ENCODE measurements around the gene SLC7A11.

Gene SLC7A11

GRCh38 chr4:138229160-138229559, 13.0 kb downstream of the SLC7A11 start:
- Histone ChIP-seq H3K79me2 (ENCODE audit: control insufficient read depth, insufficient read depth, low read length) (no peaks in the 10 kb centered on the region), H3K23ac (ENCODE audit: low read length) (no peak overlapping the region), H3K27ac (ENCODE audit: low read depth, low read length) (no peak overlapping the region), H4K5ac (ENCODE audit: low read length) (no peak overlapping the region), H3K4me2 (ENCODE audit: low read length) (no peak overlapping the region), H3K9ac (ENCODE audit: low read length) (no peak overlapping the region), H4K8ac (ENCODE audit: low read depth, low read length) (no peak overlapping the region), H3K56ac (ENCODE audit: low read length) (no peak overlapping the region), H3K4me3 (ENCODE audit: low read length) (no peak overlapping the region), H3K4me1 (ENCODE audit: control insufficient read depth, low read depth, low read length) (no peaks in the 10 kb centered on the region), H3K36me3 (ENCODE audit: control insufficient read depth, insufficient read depth, low read length) (no peaks in the 10 kb centered on the region), H3K79me1 (ENCODE audit: low read length) (no peaks in the 10 kb centered on the region), H3K4ac (ENCODE audit: low read depth, low read length) (no peak overlapping the region), H3K18ac (ENCODE audit: low read length) (no peak overlapping the region), H2BK15ac (replicated peaks; ENCODE audit: low read depth) (no peak overlapping the region), H3K27me3 (ENCODE audit: insufficient read depth, low read length, poor library complexity) (no peaks in the 10 kb centered on the region), H2AK5ac (ENCODE audit: low read length) (no peak overlapping the region), H2BK5ac (ENCODE audit: low read length) (no peak overlapping the region), H2BK120ac (ENCODE audit: low read depth, low read length) (no peak overlapping the region)
- no CpG with 5 or more reads among the region's 2 CpGs for WGBS (ENCODE audit: extremely low coverage, insufficient coverage, low lambda C conversion rate)
- no peak for DNase-seq

- Histone ChIP-seq H3K9ac (ENCODE audit: low read length) (no peak overlapping the region), H2BK5ac (ENCODE audit: low read length) (no peak overlapping the region), H4K5ac (ENCODE audit: low read length) (no peak overlapping the region), H3K4me2 (ENCODE audit: low read length) (no peak overlapping the region), H2AK5ac (ENCODE audit: low read length) (no peak overlapping the region), H3K4me3 (ENCODE audit: low read length) (no peak overlapping the region), H3K23ac (ENCODE audit: low read length) (no peak overlapping the region), H3K27me3 (ENCODE audit: insufficient read depth, low read length, poor library complexity) (no peaks in the 10 kb centered on the region), H2BK15ac (replicated peaks; ENCODE audit: low read depth) (no peak overlapping the region), H3K4me1 (ENCODE audit: control insufficient read depth, low read depth, low read length) (no peaks in the 10 kb centered on the region), H3K27ac (ENCODE audit: low read depth, low read length) (no peak overlapping the region), H3K56ac (ENCODE audit: low read length) (no peak overlapping the region), H4K8ac (ENCODE audit: low read depth, low read length) (no peak overlapping the region), H3K79me1 (ENCODE audit: low read length) (no peaks in the 10 kb centered on the region), H2BK120ac (ENCODE audit: low read depth, low read length) (no peak overlapping the region), H3K79me2 (ENCODE audit: control insufficient read depth, insufficient read depth, low read length) (no peaks in the 10 kb centered on the region), H3K18ac (ENCODE audit: low read length) (no peak overlapping the region), H3K4ac (ENCODE audit: low read depth, low read length) (no peak overlapping the region), H3K36me3 (ENCODE audit: control insufficient read depth, insufficient read depth, low read length) (no peaks in the 10 kb centered on the region)
- DNase-seq, result no peak
- no CpG with 5 or more reads among the region's 3 CpGs for WGBS (ENCODE audit: extremely low coverage, insufficient coverage, low lambda C conversion rate)
Observed at GRCh38 chr4:138226351-138226750, 15.8 kb downstream of the SLC7A11 start.

- DNase-seq, result no peak
Observed at GRCh38 chr4:138225477-138225876, 16.7 kb downstream of the SLC7A11 start.

GRCh38 chr4:138224614-138225013, 17.5 kb downstream of the SLC7A11 start:
- H3K4ac ChIP-seq (ENCODE audit: low read depth, low read length), result no peak overlapping the region
- H3K18ac ChIP-seq (ENCODE audit: low read length), result no peak overlapping the region
- no peak overlapping the region for H2BK5ac ChIP-seq (ENCODE audit: low read length)
- DNase-seq, result no peak
- H3K36me3 ChIP-seq (ENCODE audit: control insufficient read depth, insufficient read depth, low read length), result no peaks in the 10 kb centered on the region
- no peaks in the 10 kb centered on the region for H3K79me2 ChIP-seq (ENCODE audit: control insufficient read depth, insufficient read depth, low read length)
- H3K4me3 ChIP-seq (ENCODE audit: low read length), result no peak overlapping the region
- no peaks in the 10 kb centered on the region for H3K4me1 ChIP-seq (ENCODE audit: control insufficient read depth, low read depth, low read length)
- no peak overlapping the region for H3K9ac ChIP-seq (ENCODE audit: low read length)
- H2BK15ac ChIP-seq (replicated peaks; ENCODE audit: low read depth), result no peak overlapping the region
- no peak overlapping the region for H3K4me2 ChIP-seq (ENCODE audit: low read length)
- H3K56ac ChIP-seq (ENCODE audit: low read length), result no peak overlapping the region
- H2BK120ac ChIP-seq (ENCODE audit: low read depth, low read length), result no peak overlapping the region
- H4K8ac ChIP-seq (ENCODE audit: low read depth, low read length), result no peak overlapping the region
- no peaks in the 10 kb centered on the region for H3K27me3 ChIP-seq (ENCODE audit: insufficient read depth, low read length, poor library complexity)
- no peak overlapping the region for H4K5ac ChIP-seq (ENCODE audit: low read length)
- H3K27ac ChIP-seq (ENCODE audit: low read depth, low read length), result no peak overlapping the region
- H2AK5ac ChIP-seq (ENCODE audit: low read length), result no peak overlapping the region
- H3K23ac ChIP-seq (ENCODE audit: low read length), result no peak overlapping the region
- H3K79me1 ChIP-seq (ENCODE audit: low read length), result no peaks in the 10 kb centered on the region

More at GRCh38 chr4:138225477-138225876, 16.7 kb downstream of the SLC7A11 start:
- Histone ChIP-seq H3K9ac (ENCODE audit: low read length) (no peak overlapping the region), H4K5ac (ENCODE audit: low read length) (no peak overlapping the region), H3K79me2 (ENCODE audit: control insufficient read depth, insufficient read depth, low read length) (no peaks in the 10 kb centered on the region), H2AK5ac (ENCODE audit: low read length) (no peak overlapping the region), H3K79me1 (ENCODE audit: low read length) (no peaks in the 10 kb centered on the region), H2BK5ac (ENCODE audit: low read length) (no peak overlapping the region), H3K27ac (ENCODE audit: low read depth, low read length) (no peak overlapping the region), H2BK15ac (replicated peaks; ENCODE audit: low read depth) (no peak overlapping the region), H3K4me3 (ENCODE audit: low read length) (no peak overlapping the region), H3K4ac (ENCODE audit: low read depth, low read length) (no peak overlapping the region), H3K4me1 (ENCODE audit: control insufficient read depth, low read depth, low read length) (no peaks in the 10 kb centered on the region), H3K18ac (ENCODE audit: low read length) (no peak overlapping the region), H3K36me3 (ENCODE audit: control insufficient read depth, insufficient read depth, low read length) (no peaks in the 10 kb centered on the region), H2BK120ac (ENCODE audit: low read depth, low read length) (no peak overlapping the region), H3K23ac (ENCODE audit: low read length) (no peak overlapping the region), H3K56ac (ENCODE audit: low read length) (no peak overlapping the region), H4K8ac (ENCODE audit: low read depth, low read length) (no peak overlapping the region), H3K27me3 (ENCODE audit: insufficient read depth, low read length, poor library complexity) (no peaks in the 10 kb centered on the region), H3K4me2 (ENCODE audit: low read length) (no peak overlapping the region)
- WGBS (ENCODE audit: extremely low coverage, insufficient coverage, low lambda C conversion rate), result no CpG with 5 or more reads among the region's 1 CpG

- no peak overlapping the region for H3K4me3 ChIP-seq (ENCODE audit: low read length)
- no peak overlapping the region for H4K8ac ChIP-seq (ENCODE audit: low read depth, low read length)
- H3K23ac ChIP-seq (ENCODE audit: low read length), result no peak overlapping the region
- peaks cover 2% of the 10 kb centered on the region for H3K36me3 ChIP-seq (ENCODE audit: control insufficient read depth, insufficient read depth, low read length)
- no peaks in the 10 kb centered on the region for H3K79me1 ChIP-seq (ENCODE audit: low read length)
- H2BK15ac ChIP-seq (replicated peaks; ENCODE audit: low read depth), result no peak overlapping the region
- peak; percentile 66 for DNase-seq
- H3K9ac ChIP-seq (ENCODE audit: low read length), result no peak overlapping the region
- no peak overlapping the region for H3K4me2 ChIP-seq (ENCODE audit: low read length)
- H2AK5ac ChIP-seq (ENCODE audit: low read length), result no peak overlapping the region
- no peak overlapping the region for H2BK120ac ChIP-seq (ENCODE audit: low read depth, low read length)
- no peak overlapping the region for H3K27ac ChIP-seq (ENCODE audit: low read depth, low read length)
- WGBS (ENCODE audit: extremely low coverage, insufficient coverage, low lambda C conversion rate), result no CpG with 5 or more reads among the region's 4 CpGs
- H3K79me2 ChIP-seq (ENCODE audit: control insufficient read depth, insufficient read depth, low read length), result no peaks in the 10 kb centered on the region
- peak overlapping the region; percentile 30 for H3K18ac ChIP-seq (ENCODE audit: low read length)
- no peak overlapping the region for H3K56ac ChIP-seq (ENCODE audit: low read length)
- no peaks in the 10 kb centered on the region for H3K27me3 ChIP-seq (ENCODE audit: insufficient read depth, low read length, poor library complexity)
- H3K4ac ChIP-seq (ENCODE audit: low read depth, low read length), result no peak overlapping the region
- H4K5ac ChIP-seq (ENCODE audit: low read length), result no peak overlapping the region
- no peaks in the 10 kb centered on the region for H3K4me1 ChIP-seq (ENCODE audit: control insufficient read depth, low read depth, low read length)
- H2BK5ac ChIP-seq (ENCODE audit: low read length), result no peak overlapping the region
Observed at GRCh38 chr4:138223231-138223910, 18.8 kb downstream of the SLC7A11 start.

- H3K79me2 ChIP-seq (ENCODE audit: control insufficient read depth, insufficient read depth, low read length), result no peaks in the 10 kb centered on the region
- no peak overlapping the region for H3K4me3 ChIP-seq (ENCODE audit: low read length)
- H3K23ac ChIP-seq (ENCODE audit: low read length), result no peak overlapping the region
- no peak overlapping the region for H2BK15ac ChIP-seq (replicated peaks; ENCODE audit: low read depth)
- H2BK5ac ChIP-seq (ENCODE audit: low read length), result no peak overlapping the region
- no peak for DNase-seq
- H4K8ac ChIP-seq (ENCODE audit: low read depth, low read length), result no peak overlapping the region
- H2BK120ac ChIP-seq (ENCODE audit: low read depth, low read length), result no peak overlapping the region
- no peak overlapping the region for H3K4me2 ChIP-seq (ENCODE audit: low read length)
- no peak overlapping the region for H3K56ac ChIP-seq (ENCODE audit: low read length)
- H4K5ac ChIP-seq (ENCODE audit: low read length), result no peak overlapping the region
- WGBS (ENCODE audit: extremely low coverage, insufficient coverage, low lambda C conversion rate), result no CpG with 5 or more reads among the region's 4 CpGs
- H3K4ac ChIP-seq (ENCODE audit: low read depth, low read length), result no peak overlapping the region
- H3K4me1 ChIP-seq (ENCODE audit: control insufficient read depth, low read depth, low read length), result no peaks in the 10 kb centered on the region
- no peaks in the 10 kb centered on the region for H3K27me3 ChIP-seq (ENCODE audit: insufficient read depth, low read length, poor library complexity)
- H2AK5ac ChIP-seq (ENCODE audit: low read length), result no peak overlapping the region
- no peak overlapping the region for H3K18ac ChIP-seq (ENCODE audit: low read length)
- H3K27ac ChIP-seq (ENCODE audit: low read depth, low read length), result peak overlapping the region; percentile 9
- peaks cover 2% of the 10 kb centered on the region for H3K36me3 ChIP-seq (ENCODE audit: control insufficient read depth, insufficient read depth, low read length)
- no peaks in the 10 kb centered on the region for H3K79me1 ChIP-seq (ENCODE audit: low read length)
- H3K9ac ChIP-seq (ENCODE audit: low read length), result no peak overlapping the region
Observed at GRCh38 chr4:138222046-138222445, 20.1 kb downstream of the SLC7A11 start.

All from mesendoderm (in vitro differentiated cells).